Lung (tissue), 12 donors: ENCODE results near the gene PBX3. TPM values are rescaled to one million over a fixed set of nuclear protein-coding genes. Genes with fewer than 3 reads are reported as not detected.

Source experiments
- ATAC-seq: fragments of 200-7000 bp; cut with Tn5 transposase; one replicate; pipeline ENCODE4 v1.9.1; 2020; ENCODE audit warnings: moderate number of reproducible peaks; ENCODE audit not compliant: insufficient read depth, low FRiP score
- DNase-seq, 3 donors: peaks; one replicate each; pipeline ENCODE4 v3.0.0-alpha.2; 2013 to 2017
- H3K27ac ChIP-seq, 2 donors: one replicate each; pipeline ENCODE4 v1.5.1; 2013; ENCODE audit warnings: mild to moderate bottlenecking in 2 of 2, moderate library complexity in 2 of 2, control low read depth in 1 of 2, inconsistent platforms in 1 of 2, low read depth in 1 of 2, low read length in 1 of 2
- H3K27me3 ChIP-seq, 3 donors: one replicate each; pipeline ENCODE4 v1.5.1; 2013; ENCODE audit warnings: low read length in 2 of 3; ENCODE audit not compliant: control insufficient read depth in 3 of 3, insufficient read depth in 3 of 3
- H3K36me3 ChIP-seq, 4 donors: one replicate each; pipeline ENCODE4 v1.5.1; 2013; ENCODE audit warnings: low read length in 4 of 4, mild to moderate bottlenecking in 1 of 4, moderate library complexity in 1 of 4; ENCODE audit not compliant: control insufficient read depth in 4 of 4, insufficient read depth in 4 of 4
- H3K4me1 ChIP-seq, 5 donors: one replicate each; pipeline ENCODE4 v1.5.1; 2013; ENCODE audit warnings: low read length in 5 of 5, mild to moderate bottlenecking in 2 of 5, moderate library complexity in 1 of 5; ENCODE audit not compliant: control insufficient read depth in 5 of 5, insufficient read depth in 5 of 5
- H3K4me3 ChIP-seq: one replicate; pipeline ENCODE4 v1.5.1; 2013; ENCODE audit warnings: mild to moderate bottlenecking, control low read depth, moderate library complexity
- H3K9ac ChIP-seq, 2 donors: one replicate each; pipeline ENCODE4 v1.5.1; 2013; ENCODE audit warnings: low read length in 2 of 2, control low read depth in 1 of 2; ENCODE audit not compliant: insufficient read depth in 1 of 2
- H3K9me3 ChIP-seq, 4 donors: one replicate each; pipeline ENCODE4 v1.5.1; 2013; ENCODE audit warnings: low read length in 3 of 4, mild to moderate bottlenecking in 1 of 4, moderate library complexity in 1 of 4; ENCODE audit not compliant: control insufficient read depth in 4 of 4, insufficient read depth in 3 of 4
- CTCF ChIP-seq: IDR thresholded peaks from 2 replicates; pipeline ENCODE4 v1.5.1; 2012; ENCODE audit warnings: mild to moderate bottlenecking; ENCODE audit errors: control extremely low read depth, extremely low read depth
- WGBS, 2 donors: extraction: QIAGEN DNeasy Blood & Tissue Kit; methylation state at CpG; one replicate each; pipeline ENCODE4 v1.1.7; 2013; 5-methylcytosine and 5-hydroxymethylcytosine counted together
- polyA plus RNA-seq, 2 donors: library from polyadenylated mRNA; stranded (reverse); fragments of 200-250 nt; gene quantifications; one replicate each; pipeline ENCODE4 v1.2.1, GENCODE V29; 2013
- total RNA-seq, 2 donors: library from RNA; depleted of rRNA in 1 of 2; stranded (reverse); fragments of >200 nt in 1 of 2; gene quantifications; one replicate each; pipeline ENCODE4 v1.2.1, GENCODE V29; 2014 to 2021
- donor health status: control.
- donor health status: control.
- donor health status: Bipolar disorder and iron deficiency.
- donor health status: healthy.
- donor health status: DM: yes; HTN: yes; CAD: no.

PBX3 gene
- total and polyA plus RNA-seq, 4 donors: 8.6 to 60.4 (median 26.4) TPM

DNA sequence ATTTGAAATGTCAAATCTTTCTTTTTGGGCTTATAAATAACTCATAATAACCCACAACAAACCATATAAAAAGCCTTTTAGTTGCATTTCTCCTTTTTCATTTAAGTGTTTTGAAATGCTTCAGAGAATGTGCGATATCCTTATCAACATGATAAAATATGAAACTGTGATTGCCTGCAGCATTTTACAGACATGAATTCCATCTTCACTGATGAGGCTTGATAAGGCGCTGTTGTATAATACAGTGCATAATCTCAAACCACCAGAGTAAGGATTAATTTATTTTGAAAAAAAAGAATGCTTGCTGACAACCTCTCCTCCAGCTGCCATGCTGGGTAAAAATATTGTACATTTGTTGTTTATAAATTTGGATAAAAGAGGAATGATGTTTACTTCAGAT lies 216.8 kb downstream of the PBX3 start:
- no peak for DNase-seq
- 82 to 86% methylated on average over 2 of the region's 2 CpGs for WGBS, 2 donors

GRCh38 chr9:125964702-125965225 lies 217.6 kb downstream of the PBX3 start:
- H3K9me3 ChIP-seq: no peaks in the 10 kb centered on the region
- H3K27me3 ChIP-seq: no peaks in the 10 kb centered on the region
- H3K27ac ChIP-seq: no peak overlapping the region
- ATAC-seq (no peak), DNase-seq (no peak)
- no peak overlapping the region for H3K4me3 ChIP-seq
- H3K36me3 ChIP-seq: peaks cover 9 to 25% (median 13%) of the 10 kb centered on the region in 4 donors
- no peak for TF ChIP-seq CTCF
- no peak overlapping the region for H3K9ac ChIP-seq
- H3K4me1 ChIP-seq: peaks cover 0 to 5% (median 0%) of the 10 kb centered on the region in 5 donors
- 88 to 92% methylated on average over 6 of the region's 6 CpGs for WGBS, 2 donors

More for the DNA sequence above, 216.8 kb downstream of the PBX3 start:
- ATAC-seq: no peak
- Histone ChIP-seq H3K4me1 (peaks cover 0 to 5% (median 0%) of the 10 kb centered on the region in 5 donors), H3K9ac (no peak overlapping the region), H3K4me3 (no peak overlapping the region), H3K27me3 (no peaks in the 10 kb centered on the region), H3K9me3 (no peaks in the 10 kb centered on the region), H3K36me3 (peaks cover 9 to 25% (median 13%) of the 10 kb centered on the region in 4 donors), H3K27ac (no peak overlapping the region)
- no peak for TF ChIP-seq CTCF

- no peak overlapping the region for H3K4me3 ChIP-seq
- no peaks in the 10 kb centered on the region for H3K27me3 ChIP-seq
- peaks cover 9 to 25% (median 13%) of the 10 kb centered on the region in 4 donors for H3K36me3 ChIP-seq
- no peak overlapping the region for H3K9ac ChIP-seq
- ATAC-seq (no peak), DNase-seq (no peak)
- 92 to 97% methylated on average over 10 of the region's 10 CpGs for WGBS, 2 donors
- H3K27ac ChIP-seq: no peak overlapping the region
- TF ChIP-seq CTCF: no peak
- H3K4me1 ChIP-seq: peaks cover 0 to 5% (median 0%) of the 10 kb centered on the region in 5 donors
- H3K9me3 ChIP-seq: no peaks in the 10 kb centered on the region
Observed at GRCh38 chr9:125965477-125965876, 218.3 kb downstream of the PBX3 start.

DNA sequence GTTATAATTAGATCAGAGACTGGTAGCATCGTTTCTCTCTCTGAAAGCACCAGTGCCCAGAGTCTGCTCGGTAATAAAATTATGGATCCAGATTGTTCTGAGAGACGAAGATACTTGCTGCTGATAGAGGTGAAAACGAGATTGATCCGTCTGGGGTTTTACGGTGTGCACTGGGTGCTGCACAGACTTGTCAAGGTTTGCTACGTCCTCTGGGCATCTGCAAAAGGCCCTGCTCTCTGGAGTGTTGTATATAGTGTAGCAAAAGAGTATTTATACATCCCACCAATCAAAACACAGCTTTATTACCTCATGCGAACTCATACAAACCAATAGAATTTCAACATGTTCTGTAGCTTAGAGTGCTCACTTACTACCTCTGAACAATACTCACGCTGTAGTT lies 219.3 kb downstream of the PBX3 start:
- H3K36me3 ChIP-seq: peaks cover 9 to 23% (median 13%) of the 10 kb centered on the region in 4 donors
- WGBS, 2 donors: 85 to 89% methylated on average over 9 of the region's 9 CpGs
- no peak overlapping the region for H3K27ac ChIP-seq

More for the DNA sequence above, 219.3 kb downstream of the PBX3 start:
- TF ChIP-seq CTCF: no peak
- Histone ChIP-seq H3K9ac (no peak overlapping the region), H3K9me3 (no peaks in the 10 kb centered on the region), H3K4me1 (peaks cover 0 to 5% (median 0%) of the 10 kb centered on the region in 5 donors), H3K4me3 (no peak overlapping the region), H3K27me3 (no peaks in the 10 kb centered on the region)
- DNase-seq (no peak), ATAC-seq (no peak)
